SK-N-SH (cell line): ENCODE data around the gene ZNF425. TPM values are rescaled to one million over a fixed set of nuclear protein-coding genes. Genes with fewer than 3 reads are reported as not detected.

Source experiments
- CTCF ChIA-PET: fragments of 300-600, 350-600 bp; formaldehyde crosslinking; extraction: SDS; loops from one replicate; lab custom pipeline; 2021; lab: Yijun Ruan, JAX
- POLR2A ChIA-PET: fragments of 350-600 bp; sonication (Branson Sonifier 250); formaldehyde crosslinking; extraction: SDS; loops from one replicate; lab custom pipeline; 2020; ENCODE audit warnings: antibody characterized with exemption, inconsistent platforms; lab: Yijun Ruan, JAX
- DNase-seq: peaks from one replicate; pipeline ENCODE4 v3.0.0; 2012
- H2AFZ ChIP-seq: fragments of 200-600 bp; sonication (generic); 2 replicates; pipeline ENCODE4 v1.8.1; 2016; ENCODE audit warnings: antibody characterized with exemption, mild to moderate bottlenecking, low read depth
- H3F3A ChIP-seq: fragments of 200-600 bp; sonication (generic); replicated peaks from 2 replicates; pipeline ENCODE3; 2016; ENCODE audit warnings: antibody characterized with exemption, mild to moderate bottlenecking; ENCODE audit not compliant: insufficient read depth
- H3K27ac ChIP-seq, 2 experiments: fragments of 200-500 bp in 1 of 2; fragments of 200-600 bp in 1 of 2; sonication (Bioruptor generic) in 1 of 2; sonication (generic), shearing (Covaris generic) in 1 of 2; 2 replicates each; pipeline versions ENCODE4 v1.5.1 to v1.6.1; 2014 to 2016; ENCODE audit warnings: low read depth in 2 of 2, inconsistent platforms in 1 of 2, low read length in 1 of 2, mild to moderate bottlenecking in 1 of 2, mixed read lengths in 1 of 2
- H3K27me3 ChIP-seq: fragments of 200-600 bp; sonication (generic), shearing (Covaris generic); 2 replicates; pipeline ENCODE4 v1.6.1; 2016; ENCODE audit warnings: mixed run types; ENCODE audit not compliant: insufficient read depth
- H3K36me3 ChIP-seq, 2 experiments: fragments of 200-500 bp in 1 of 2; fragments of 200-600 bp in 1 of 2; sonication (Bioruptor generic) in 1 of 2; sonication (generic) in 1 of 2; replicated peaks in 1 of 2; 2 replicates each; pipeline versions ENCODE3 to v1.5.1; 2014 to 2016; ENCODE audit warnings: low read length in 1 of 2, mild to moderate bottlenecking in 1 of 2; ENCODE audit not compliant: insufficient read depth in 2 of 2, control insufficient read depth in 1 of 2
- H3K4me1 ChIP-seq, 2 experiments: fragments of 200-500 bp in 1 of 2; fragments of 200-600 bp in 1 of 2; sonication (Bioruptor generic) in 1 of 2; sonication (generic), shearing (Covaris generic) in 1 of 2; 2 replicates each; pipeline versions ENCODE4 v1.5.1 to v1.6.1; 2014 to 2016; ENCODE audit warnings: low read depth in 1 of 2, low read length in 1 of 2, mixed run types in 1 of 2; ENCODE audit not compliant: insufficient read depth in 2 of 2, control insufficient read depth in 1 of 2
- H3K4me2 ChIP-seq: fragments of 200-600 bp; sonication (generic), shearing (Covaris generic); 2 replicates; pipeline ENCODE4 v1.6.1; 2017; ENCODE audit warnings: mixed run types
- H3K4me3 ChIP-seq, 2 experiments: fragments of 200-500 bp in 1 of 2; fragments of 200-600 bp in 1 of 2; sonication (Bioruptor generic) in 1 of 2; sonication (generic), shearing (Covaris generic) in 1 of 2; 2 replicates each; pipeline versions ENCODE4 v1.5.1 to v1.8.1; 2014 to 2016; ENCODE audit warnings: low read depth in 2 of 2, inconsistent platforms in 1 of 2, low read length in 1 of 2, mild to moderate bottlenecking in 1 of 2, mixed read lengths in 1 of 2, moderate library complexity in 1 of 2
- H3K79me2 ChIP-seq: fragments of 200-600 bp; sonication (generic); 2 replicates; pipeline ENCODE4 v1.8.1; 2017; ENCODE audit warnings: mild to moderate bottlenecking; ENCODE audit not compliant: insufficient read depth
- H3K9ac ChIP-seq: fragments of 200-600 bp; sonication (generic); 2 replicates; pipeline ENCODE4 v1.6.1; 2017; ENCODE audit warnings: mixed run types
- H3K9me2 ChIP-seq: fragments of 200-600 bp; sonication (generic); 2 replicates; pipeline ENCODE4 v1.6.1; 2017; ENCODE audit warnings: mixed run types
- H3K9me3 ChIP-seq: fragments of 200-600 bp; sonication (generic); 2 replicates; pipeline ENCODE4 v1.6.1; 2017; ENCODE audit warnings: mixed run types, mild to moderate bottlenecking, moderate library complexity
- H4K20me1 ChIP-seq: fragments of 200-600 bp; sonication (generic); 2 replicates; pipeline ENCODE4 v1.6.1; 2017; ENCODE audit warnings: mild to moderate bottlenecking, mixed run types; ENCODE audit not compliant: insufficient read depth
- CHD2 ChIP-seq: fragments of 150-350 bp; IDR thresholded peaks from 2 replicates; pipeline ENCODE4 v1.6.1; 2018; ENCODE audit warnings: low read length; ENCODE audit not compliant: partially characterized antibody
- ELF1 ChIP-seq: IDR thresholded peaks from 2 replicates; pipeline ENCODE4 v1.4.0; 2012
- EP300 ChIP-seq, 2 experiments: IDR thresholded peaks; 2 replicates each; pipeline versions ENCODE4 v1.4.0 to v1.6.1; 2012; ENCODE audit warnings: borderline replicate concordance in 1 of 2, low read depth in 1 of 2, low read length in 1 of 2
- EZH2phosphoT487 ChIP-seq: fragments of 200-600 bp; sonication (generic); IDR thresholded peaks from 2 replicates; pipeline ENCODE4 v1.6.1; 2017; ENCODE audit warnings: low read depth, mixed run types, mild to moderate bottlenecking, antibody characterized with exemption, moderate library complexity, borderline replicate concordance
- FOSL2 ChIP-seq: IDR thresholded peaks from 2 replicates; pipeline ENCODE4 v1.4.0; 2012; ENCODE audit warnings: low read depth, mild to moderate bottlenecking, moderate library complexity, borderline replicate concordance
- GABPA ChIP-seq: IDR thresholded peaks from 2 replicates; pipeline ENCODE4 v1.4.0; 2012; ENCODE audit warnings: low read depth, mild to moderate bottlenecking
- GATA2 ChIP-seq: sonication (generic); formaldehyde crosslinking; IDR thresholded peaks from 2 replicates; pipeline ENCODE4 v1.5.0; 2020; ENCODE audit warnings: mild to moderate bottlenecking, missing genetic modification reagents
- IRF3 ChIP-seq: fragments of 150-350 bp; IDR thresholded peaks from 2 replicates; pipeline ENCODE4 v1.6.1; 2016; ENCODE audit warnings: mild to moderate bottlenecking, low read depth, low read length
- JUND ChIP-seq: IDR thresholded peaks from 2 replicates; pipeline ENCODE4 v1.4.0; 2012
- MAX ChIP-seq: IDR thresholded peaks from 2 replicates; pipeline ENCODE4 v1.4.0; 2012; ENCODE audit warnings: low read depth
- MEF2A ChIP-seq: IDR thresholded peaks from 2 replicates; pipeline ENCODE4 v1.4.0; 2012; ENCODE audit warnings: low read depth, borderline replicate concordance
- MXI1 ChIP-seq: IDR thresholded peaks from 2 replicates; pipeline ENCODE4 v1.6.1; 2012; ENCODE audit warnings: mild to moderate bottlenecking, low read depth, low read length, improper control_type of control experiment
- NFIC ChIP-seq: IDR thresholded peaks from 2 replicates; pipeline ENCODE4 v1.4.0; 2012; ENCODE audit warnings: borderline replicate concordance
- NRF1 ChIP-seq: IDR thresholded peaks from 2 replicates; pipeline ENCODE4 v1.6.1; 2012; ENCODE audit warnings: low read depth, mild to moderate bottlenecking, low read length
- POLR2AphosphoS5 ChIP-seq: IDR thresholded peaks from 2 replicates; pipeline ENCODE4 v1.6.1; 2012; ENCODE audit warnings: low read depth, low read length
- SIN3A ChIP-seq: IDR thresholded peaks from 2 replicates; pipeline ENCODE4 v1.6.1; 2012; ENCODE audit warnings: low read depth, mild to moderate bottlenecking, low read length, moderate library complexity, borderline replicate concordance
- SMC3 ChIP-seq: IDR thresholded peaks from 2 replicates; pipeline ENCODE4 v1.6.1; 2012; ENCODE audit warnings: low read depth, low read length, improper control_type of control experiment
- TAF1 ChIP-seq: IDR thresholded peaks from 2 replicates; pipeline ENCODE4 v1.6.1; 2012; ENCODE audit warnings: low read depth, mild to moderate bottlenecking, low read length, moderate library complexity, borderline replicate concordance
- TCF12 ChIP-seq: IDR thresholded peaks from 2 replicates; pipeline ENCODE4 v1.4.0; 2012
- TEAD4 ChIP-seq: IDR thresholded peaks from 2 replicates; pipeline ENCODE4 v1.4.0; 2012; ENCODE audit warnings: mild to moderate bottlenecking, borderline replicate concordance; ENCODE audit not compliant: insufficient read depth
- USF1 ChIP-seq: IDR thresholded peaks from 2 replicates; pipeline ENCODE4 v1.4.0; 2012; ENCODE audit warnings: low read depth, borderline replicate concordance
- USF2 ChIP-seq: fragments of 150-350 bp; IDR thresholded peaks from 2 replicates; pipeline ENCODE4 v1.6.1; 2017; ENCODE audit warnings: antibody characterized with exemption, low read length, low read depth, borderline replicate concordance
- YY1 ChIP-seq: IDR thresholded peaks from 2 replicates; pipeline ENCODE4 v1.4.0; 2012; ENCODE audit warnings: low read depth, mild to moderate bottlenecking
- WGBS: methylation state at CpG from one replicate; pipeline ENCODE4 v1.1.6; 2017; ENCODE audit warnings: low lambda C conversion rate; 5-methylcytosine and 5-hydroxymethylcytosine counted together
- polyA plus RNA-seq, 3 experiments: library from polyadenylated mRNA; depleted of rRNA; stranded (reverse); fragments of >200 nt; gene quantifications; 2 replicates each; pipeline ENCODE4 v1.2.3, GENCODE V29; 2012
- TF ChIP-seq, protein P1 (sequence below): IDR thresholded peaks from 2 replicates; pipeline ENCODE4; 2012

The ZNF425 gene
- polyA plus RNA-seq, 1 of the 3 experiments (the other 2 are of a cell fraction), result 1.4 TPM

DNA sequence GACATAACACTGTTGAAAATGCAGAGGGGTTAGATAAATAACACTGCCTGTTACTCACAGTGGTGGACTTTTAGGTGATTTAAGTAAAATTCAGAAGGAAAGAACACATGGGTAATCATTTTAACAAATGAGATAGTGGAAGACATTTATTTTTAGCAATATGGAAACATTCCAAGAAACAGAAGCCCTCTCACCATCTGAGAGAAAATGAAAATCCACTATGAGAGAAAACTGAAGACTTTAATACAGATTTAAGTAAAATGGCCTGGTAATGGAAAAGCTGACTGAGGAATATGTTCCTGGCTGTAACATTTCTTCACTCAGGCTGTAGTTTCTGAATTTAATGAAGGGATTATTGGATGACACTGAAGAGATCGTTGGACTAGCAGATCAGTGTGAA lies 23.5 kb downstream of the ZNF425 start:
- Histone ChIP-seq H3K9me2 (no peaks in the 10 kb centered on the region), H3K36me3 (no peaks in the 10 kb centered on the region), H3K4me1 (no peaks in the 10 kb centered on the region), H3F3A (no peaks in the 10 kb centered on the region), H4K20me1 (no peaks in the 10 kb centered on the region), H3K27ac (no peak overlapping the region), H3K4me3 (no peak overlapping the region), H3K79me2 (no peaks in the 10 kb centered on the region), H3K9ac (no peak overlapping the region), H3K9me3 (no peaks in the 10 kb centered on the region), H3K27me3 (no peaks in the 10 kb centered on the region), H2AFZ (no peak overlapping the region), H3K4me2 (no peak overlapping the region)
- WGBS, result 66% methylated on average over 1 of the region's 1 CpG
- DNase-seq, result no peak
- ChIA-PET POLR2A (no interaction called here), CTCF (no interaction called here)
- TF ChIP-seq SMC3, result no peak
- no peak for TF ChIP-seq USF2
- no peak for TF ChIP-seq TEAD4
- no peak for TF ChIP-seq EZH2phosphoT487
- no peak for TF ChIP-seq GATA2 (CRISPR knock-in tag)
- no peak for TF ChIP-seq NFIC
- no peak for TF ChIP-seq CHD2
- TF ChIP-seq IRF3, result no peak
- TF ChIP-seq SIN3A, result no peak
- no peak for TF ChIP-seq POLR2AphosphoS5
- no peak for TF ChIP-seq USF1
- no peak for TF ChIP-seq NRF1
- TF ChIP-seq YY1, result no peak

- Histone ChIP-seq H3K9me3 (no peaks in the 10 kb centered on the region), H3K4me3 (no peak overlapping the region), H3K9me2 (no peaks in the 10 kb centered on the region), H3K4me2 (no peak overlapping the region), H3K79me2 (no peaks in the 10 kb centered on the region), H4K20me1 (no peaks in the 10 kb centered on the region), H3K9ac (no peak overlapping the region), H3K4me1 (no peaks in the 10 kb centered on the region), H3K27me3 (no peaks in the 10 kb centered on the region), H3F3A (no peaks in the 10 kb centered on the region), H3K36me3 (no peaks in the 10 kb centered on the region), H3K27ac (no peak overlapping the region), H2AFZ (no peak overlapping the region)
- POLR2A ChIA-PET, result no interaction called here
- CTCF ChIA-PET, result interaction anchor here (1.2 to 2.8 kb wide), 2 partner anchors 10 to 25 kb away, joined by 3 to 10 read pairs; partner anchors contain the start of gene ZNF425
- WGBS, result 71% methylated on average over 2 of the region's 2 CpGs
- DNase-seq, result no peak
- TF ChIP-seq TEAD4 (no peak), TAF1 (no peak), FOSL2 (no peak), MXI1 (no peak), ELF1 (no peak), USF1 (no peak), GABPA (no peak), SMC3 (no peak), NRF1 (no peak), POLR2AphosphoS5 (no peak), MAX (no peak), JUND (no peak), EP300 (IDR thresholded peaks at IDR 0.05; ENCODE audit: borderline replicate concordance in 1 of 2, low read depth in 1 of 2, low read length in 1 of 2) (no peak), MEF2A (no peak), TCF12 (no peak), GATA2 (CRISPR knock-in tag) (no peak), CHD2 (no peak)
- TF ChIP-seq, protein P1, sequence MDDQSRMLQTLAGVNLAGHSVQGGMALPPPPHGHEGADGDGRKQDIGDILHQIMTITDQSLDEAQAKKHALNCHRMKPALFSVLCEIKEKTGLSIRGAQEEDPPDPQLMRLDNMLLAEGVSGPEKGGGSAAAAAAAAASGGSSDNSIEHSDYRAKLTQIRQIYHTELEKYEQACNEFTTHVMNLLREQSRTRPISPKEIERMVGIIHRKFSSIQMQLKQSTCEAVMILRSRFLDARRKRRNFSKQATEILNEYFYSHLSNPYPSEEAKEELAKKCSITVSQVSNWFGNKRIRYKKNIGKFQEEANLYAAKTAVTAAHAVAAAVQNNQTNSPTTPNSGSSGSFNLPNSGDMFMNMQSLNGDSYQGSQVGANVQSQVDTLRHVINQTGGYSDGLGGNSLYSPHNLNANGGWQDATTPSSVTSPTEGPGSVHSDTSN, result no peak
Measured at GRCh38 chr7:149100821-149101220, 25.3 kb downstream of the ZNF425 start.
